GM08714 (cell line): ENCODE results near the gene OR5AC2.
A peak's percentile ranks its signal among the peaks of the same experiment; 100 is the strongest.

ENCODE experiments used
- H3K4me3 ChIP-seq: fragments of 200-500 bp; sonication (Bioruptor generic); 2 replicates; pipeline ENCODE4 v1.5.1; 2014; ENCODE audit warnings: mild to moderate bottlenecking, low read length, inconsistent platforms
- ZNF274 ChIP-seq: IDR thresholded peaks from 2 replicates; pipeline ENCODE4 v1.6.1; 2012; ENCODE audit warnings: mild to moderate bottlenecking, low read depth, low read length

The OR5AC2 gene, protein sequence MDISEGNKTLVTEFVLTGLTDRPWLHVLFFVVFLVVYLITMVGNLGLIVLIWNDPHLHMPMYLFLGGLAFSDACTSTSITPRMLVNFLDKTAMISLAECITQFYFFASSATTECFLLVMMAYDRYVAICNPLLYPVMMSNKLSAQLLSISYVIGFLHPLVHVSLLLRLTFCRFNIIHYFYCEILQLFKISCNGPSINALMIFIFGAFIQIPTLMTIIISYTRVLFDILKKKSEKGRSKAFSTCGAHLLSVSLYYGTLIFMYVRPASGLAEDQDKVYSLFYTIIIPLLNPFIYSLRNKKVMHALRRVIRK

DNA sequence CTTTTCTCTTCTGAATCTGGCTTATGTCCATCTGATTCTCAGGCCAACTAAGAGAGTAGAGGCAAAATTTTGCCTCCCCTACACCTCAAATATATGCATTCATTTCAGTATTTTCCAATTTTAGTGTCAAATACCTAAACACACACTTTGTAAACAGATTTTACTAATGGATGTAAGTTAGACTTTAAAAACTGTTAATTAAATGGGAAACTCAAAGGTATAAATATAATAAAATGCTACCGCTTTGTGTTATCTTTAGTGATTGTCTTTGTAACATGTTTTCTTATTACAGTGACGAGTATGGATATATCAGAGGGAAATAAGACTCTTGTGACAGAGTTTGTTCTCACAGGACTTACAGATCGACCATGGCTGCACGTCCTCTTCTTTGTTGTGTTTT is at the start of gene OR5AC2:
Gene OR5AC2 (plus strand): TSS at position 301 of the 400 bp plus-strand sequence. CDS start 0 bp downstream, at position 301.
- no peak for TF ChIP-seq ZNF274
- H3K4me3 ChIP-seq, result no peak within 1 kb of the TSS

DNA sequence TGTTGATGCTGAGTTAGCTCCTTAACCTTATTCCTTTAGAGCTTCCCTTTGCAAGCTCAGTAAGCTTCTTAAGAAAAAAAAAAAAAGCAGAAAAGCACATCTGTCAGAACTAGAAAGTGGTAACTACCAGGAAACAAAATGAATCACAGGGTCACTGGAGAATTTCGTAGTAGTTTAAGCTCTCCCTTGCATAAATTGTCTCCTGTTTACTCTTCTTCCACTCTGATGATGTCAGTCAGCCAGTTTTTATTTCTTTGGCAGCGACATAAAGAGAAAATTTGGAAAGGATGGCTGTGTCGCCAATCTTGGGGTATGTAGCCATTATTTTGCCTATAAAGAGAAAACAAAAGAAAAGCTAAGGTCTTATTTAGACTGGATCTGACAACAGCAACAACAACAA is 48.7 kb upstream of the OR5AC2 start:
- TF ChIP-seq ZNF274, result no peak

DNA sequence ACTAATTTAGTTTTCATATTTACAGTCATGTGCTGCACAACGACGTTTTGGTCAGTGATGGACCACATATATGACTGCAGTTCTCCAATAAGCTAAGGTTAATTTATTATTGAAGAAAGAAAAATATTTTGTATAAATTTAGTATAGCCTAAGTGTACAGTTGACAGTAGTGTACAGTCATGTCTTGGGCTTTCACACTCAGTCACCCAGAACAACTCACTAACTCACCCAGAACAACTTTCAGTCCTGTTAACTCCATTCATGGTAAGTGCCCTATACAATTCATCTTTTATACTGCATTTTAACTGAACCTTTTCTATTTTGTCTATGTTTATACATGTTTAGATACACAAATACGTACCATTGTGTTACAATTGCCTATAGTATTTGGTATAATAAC is 48.1 kb upstream of the OR5AC2 start:
- no peak for TF ChIP-seq ZNF274
- H3K4me3 ChIP-seq, result no peak overlapping the region

More for the DNA sequence above, 48.7 kb upstream of the OR5AC2 start:
- no peak overlapping the region for H3K4me3 ChIP-seq

DNA sequence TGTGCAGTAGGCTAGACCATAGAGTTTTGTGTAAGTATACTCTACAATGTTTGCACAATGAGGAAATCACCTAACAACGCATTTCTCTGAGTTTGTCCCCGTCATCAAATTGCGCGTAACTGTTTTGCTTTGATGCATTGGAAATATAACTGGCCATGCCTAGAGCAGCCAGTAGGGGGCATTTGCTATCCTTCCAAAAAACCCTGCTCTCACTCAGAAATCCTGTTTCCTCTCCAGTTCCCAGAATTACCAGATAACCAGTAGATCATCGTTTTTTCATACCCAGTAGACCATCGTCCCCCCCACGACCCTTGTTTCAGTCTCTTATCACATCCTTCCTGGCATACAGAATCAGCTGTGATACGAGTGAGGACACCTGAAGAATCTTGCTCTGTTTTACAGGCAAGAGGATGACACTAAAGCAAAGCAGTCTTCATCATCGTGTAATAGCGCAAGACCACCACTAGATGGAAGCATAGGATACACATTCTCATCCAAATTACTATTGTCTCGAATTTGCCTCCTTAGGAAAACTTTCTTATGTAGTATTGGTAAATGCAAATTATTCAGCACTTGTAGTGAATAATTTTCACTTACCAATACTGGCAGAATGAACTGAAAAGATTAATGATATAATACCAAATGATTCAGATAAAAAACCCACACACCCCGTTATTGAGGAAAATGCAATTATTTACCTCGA is 47.5 kb upstream of the OR5AC2 start:
- TF ChIP-seq ZNF274, result no peak
- H3K4me3 ChIP-seq, result peak overlapping the region; percentile 84

DNA sequence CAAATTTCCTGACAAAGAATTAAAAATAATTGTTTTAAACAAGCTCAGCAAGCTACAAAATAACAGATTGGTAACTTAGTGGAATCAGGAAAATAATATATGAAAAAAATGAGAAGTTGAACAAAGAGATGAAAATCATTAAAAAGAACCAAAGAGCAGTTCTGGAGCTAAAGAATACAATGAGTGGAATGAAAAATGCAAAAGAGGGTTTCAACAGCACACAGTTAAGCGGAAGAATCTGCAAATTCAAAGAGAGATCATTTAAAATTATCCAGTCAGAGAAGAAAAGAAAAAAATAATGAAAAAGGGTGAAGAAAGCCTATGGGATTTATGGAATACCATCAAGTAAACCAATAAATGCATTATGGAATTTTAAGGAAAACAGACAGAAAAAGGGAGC is 45.6 kb upstream of the OR5AC2 start:
- TF ChIP-seq ZNF274, result no peak
- H3K4me3 ChIP-seq, result no peak overlapping the region

DNA sequence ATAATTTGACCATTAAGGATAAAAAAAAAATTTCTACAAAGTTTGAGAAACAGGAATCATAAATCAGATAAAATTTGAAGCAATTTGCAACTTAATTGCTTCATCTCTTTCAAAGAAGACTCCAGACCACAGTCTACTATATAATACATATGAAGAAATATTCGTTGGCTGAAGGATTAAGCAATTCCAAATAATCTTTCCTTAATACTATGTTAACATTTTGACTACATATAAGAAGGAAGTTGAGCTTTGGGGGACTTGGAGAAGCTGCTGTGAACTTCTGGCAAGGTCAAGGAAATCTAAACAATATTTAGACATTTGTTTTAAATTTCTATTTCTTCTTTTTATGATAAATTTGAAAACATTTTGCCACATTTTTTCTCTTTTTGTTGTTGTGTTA is 38.4 kb upstream of the OR5AC2 start:
- no peak for TF ChIP-seq ZNF274
- no peak overlapping the region for H3K4me3 ChIP-seq

DNA sequence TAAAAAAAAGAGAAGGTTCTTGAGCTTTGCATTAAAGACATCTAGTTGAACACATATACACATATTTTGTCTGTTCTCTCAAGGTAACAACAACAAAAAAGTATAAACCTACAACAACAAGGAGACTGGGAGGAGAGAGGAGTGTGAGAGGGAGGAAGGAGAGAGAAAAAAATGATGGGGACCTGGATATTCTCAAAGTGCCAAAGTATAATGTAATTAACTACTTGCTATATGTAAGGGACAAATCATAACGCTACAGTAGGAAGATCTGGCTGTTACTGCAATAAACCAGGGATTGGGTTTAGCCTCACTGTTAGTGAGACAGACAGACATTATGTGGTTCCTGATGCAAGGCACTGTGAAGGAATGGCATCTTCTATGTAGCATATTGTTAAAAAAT is 37.7 kb upstream of the OR5AC2 start:
- H3K4me3 ChIP-seq, result no peak overlapping the region
- TF ChIP-seq ZNF274, result no peak

DNA sequence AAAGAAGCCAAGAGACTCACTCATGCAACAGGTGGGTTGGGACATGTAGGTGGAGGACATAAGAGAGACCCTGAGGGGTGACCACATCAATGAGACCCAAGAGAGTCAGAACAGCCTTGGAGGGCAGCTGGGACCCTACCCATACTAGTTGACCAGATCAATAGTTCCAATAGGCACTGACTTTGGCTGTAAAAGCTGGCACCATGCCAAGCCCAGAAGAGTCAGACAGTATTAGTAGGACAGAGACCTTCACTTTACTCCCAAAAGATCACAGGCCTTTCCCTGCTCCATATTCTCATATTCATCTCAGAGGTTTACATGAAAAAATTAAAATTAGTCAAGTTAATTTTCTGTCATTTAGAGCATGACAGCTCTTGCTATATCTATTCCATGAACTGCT is 30.9 kb upstream of the OR5AC2 start:
- H3K4me3 ChIP-seq, result no peak overlapping the region
- TF ChIP-seq ZNF274, result no peak

DNA sequence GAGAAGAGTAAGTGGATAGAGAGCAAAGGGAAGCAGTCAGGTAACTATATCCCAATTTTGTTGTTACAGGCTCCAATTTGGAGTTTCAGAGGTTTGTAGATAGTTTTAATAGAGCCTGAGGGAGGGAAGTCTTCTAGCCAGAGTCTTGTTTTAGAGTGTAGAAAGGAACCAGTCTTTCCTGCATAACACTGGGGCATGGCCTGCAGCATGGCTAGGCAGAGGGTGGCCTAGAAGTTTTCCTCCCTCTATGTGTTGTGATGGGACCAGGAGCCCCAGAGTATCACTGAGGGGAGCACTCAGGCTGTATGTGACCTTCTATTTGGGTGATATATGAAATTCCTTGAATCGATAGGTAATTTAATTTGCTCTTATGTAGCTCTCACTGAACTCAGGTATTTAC is 29.3 kb upstream of the OR5AC2 start:
- TF ChIP-seq ZNF274, result no peak
- H3K4me3 ChIP-seq, result no peak overlapping the region

DNA sequence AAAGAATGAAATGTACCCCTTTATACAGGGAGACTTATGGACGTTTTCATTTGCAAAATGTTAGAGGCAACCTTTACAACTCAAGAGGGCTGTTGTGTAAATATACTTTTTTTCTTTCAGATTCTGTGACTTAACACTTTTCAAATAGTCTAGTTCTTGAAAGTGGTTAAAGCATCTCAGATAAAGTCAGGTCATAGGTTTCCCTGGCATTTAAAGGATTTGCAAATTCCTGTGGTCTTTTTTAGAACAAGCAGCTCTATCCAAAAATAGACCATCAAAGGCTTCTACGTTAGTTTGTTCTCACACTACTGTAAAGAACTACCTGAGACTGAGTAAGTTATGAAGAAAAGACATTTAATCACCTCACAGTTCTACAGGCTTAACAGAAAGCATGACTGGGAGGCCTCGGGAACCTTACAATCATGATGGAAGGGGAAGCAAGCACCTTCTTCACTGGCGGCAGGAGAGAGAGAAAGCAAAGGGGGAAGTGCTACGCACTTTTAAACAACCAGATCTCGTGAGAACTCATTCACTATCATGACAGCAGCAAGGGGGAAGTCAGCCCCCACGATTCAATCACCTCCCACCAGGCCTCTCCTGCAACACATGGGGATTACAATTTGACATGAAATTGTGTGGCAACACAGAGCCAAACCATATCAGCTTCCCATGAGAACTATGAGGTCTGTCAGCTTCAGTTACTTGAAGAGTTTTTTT is 28.6 kb upstream of the OR5AC2 start:
- no peak for TF ChIP-seq ZNF274
- no peak overlapping the region for H3K4me3 ChIP-seq

DNA sequence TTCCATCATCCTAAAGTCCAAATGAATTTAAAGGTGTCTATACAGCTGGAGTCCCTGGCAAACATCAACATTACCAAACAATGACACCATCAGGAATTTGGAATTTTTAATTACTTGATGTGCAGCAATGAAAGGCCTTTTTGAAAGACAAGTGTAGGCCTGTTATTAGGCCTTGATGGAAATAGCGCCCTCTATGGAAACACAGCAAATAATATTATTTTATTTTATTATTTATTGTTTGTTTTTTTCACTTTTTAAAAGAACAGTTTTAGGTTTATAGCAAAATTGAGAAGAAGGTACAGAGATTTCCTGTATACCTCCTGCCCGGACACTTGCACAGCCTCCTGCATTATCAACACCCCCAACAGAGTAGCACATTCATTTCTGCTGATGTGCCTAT is 18.1 kb upstream of the OR5AC2 start:
- no peak for TF ChIP-seq ZNF274
- H3K4me3 ChIP-seq, result no peak overlapping the region

DNA sequence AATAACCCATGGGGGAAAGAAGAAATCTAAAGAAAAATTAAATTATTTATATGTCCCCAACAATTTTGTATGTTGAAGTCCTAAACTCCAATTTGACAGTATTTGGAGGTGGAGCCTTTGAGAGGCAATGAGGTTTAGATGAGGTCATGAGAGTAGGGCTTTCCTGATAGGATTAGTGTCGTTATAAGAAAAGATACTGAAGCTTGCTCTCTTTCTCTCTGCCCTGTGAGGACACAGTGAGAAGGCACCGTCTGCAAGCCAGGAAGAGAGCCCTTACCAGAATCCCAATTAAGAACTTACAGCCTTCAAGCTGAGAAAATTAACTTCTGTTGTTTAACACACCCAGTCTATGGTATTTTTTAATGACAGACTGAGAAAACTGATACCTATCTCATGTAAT is 16.1 kb upstream of the OR5AC2 start:
- TF ChIP-seq ZNF274, result no peak
- H3K4me3 ChIP-seq, result no peak overlapping the region

DNA sequence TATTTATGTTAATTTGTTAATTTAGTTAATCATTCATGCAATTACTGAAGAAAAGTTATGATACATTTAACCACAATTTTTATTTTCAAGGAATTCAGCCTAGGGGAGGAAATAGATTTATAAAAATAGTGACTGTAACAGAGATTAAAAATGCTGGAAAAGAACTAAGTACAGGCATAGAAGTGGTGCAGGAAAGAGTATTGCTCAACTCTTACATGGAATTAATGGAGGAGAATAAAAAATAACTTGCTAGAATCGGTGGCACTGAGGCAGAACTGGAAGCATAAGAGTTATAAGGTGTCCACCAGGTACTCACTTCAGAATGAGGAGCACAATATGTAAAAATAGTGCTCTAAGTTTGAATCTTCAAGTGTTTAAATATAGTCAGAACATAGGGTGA is 13.5 kb upstream of the OR5AC2 start:
- TF ChIP-seq ZNF274, result no peak
- H3K4me3 ChIP-seq, result no peak overlapping the region

DNA sequence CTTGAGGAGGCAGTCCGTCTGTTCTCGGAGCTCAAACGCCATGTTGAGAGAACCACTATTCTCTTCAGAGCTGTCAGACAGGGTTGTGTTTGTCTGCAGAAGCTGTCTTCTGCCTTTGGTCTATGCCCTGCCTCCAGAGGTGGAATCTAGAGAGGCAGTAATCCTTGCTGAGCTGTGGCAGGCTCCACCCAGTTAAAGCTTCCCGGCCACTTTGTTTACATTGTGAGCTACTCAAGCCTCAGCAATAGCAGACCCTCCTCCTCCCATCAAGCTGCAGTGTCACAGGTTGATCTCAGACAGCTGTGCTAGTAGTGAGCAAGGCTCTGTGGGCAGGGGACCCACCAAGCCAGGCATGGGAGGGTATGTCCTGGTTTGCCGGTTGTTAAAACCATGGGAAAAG is 8.9 kb downstream of the OR5AC2 start:
- no peak for TF ChIP-seq ZNF274
- H3K4me3 ChIP-seq, result no peak overlapping the region

DNA sequence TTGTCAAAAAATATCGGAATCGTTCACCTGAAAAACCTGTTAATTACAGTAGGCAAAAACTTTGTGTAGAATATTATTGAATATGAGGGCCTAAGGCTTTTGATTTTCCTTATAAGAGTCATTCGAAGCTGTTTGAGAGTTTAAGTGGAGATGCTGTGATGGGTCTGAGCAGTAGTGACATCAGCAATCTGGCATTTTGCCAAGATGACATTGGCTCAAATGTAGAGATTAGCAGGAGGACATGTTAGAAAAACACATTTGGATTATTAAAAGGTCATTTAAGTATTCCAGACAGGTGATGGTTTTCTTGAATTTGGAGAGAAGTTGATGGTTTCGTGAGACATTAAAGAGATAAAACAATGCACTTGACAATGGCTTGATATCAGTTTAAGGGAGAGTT is 12.9 kb downstream of the OR5AC2 start:
- no peak for TF ChIP-seq ZNF274
- no peak overlapping the region for H3K4me3 ChIP-seq
